Measurements from ENCODE around the gene TAF3. TPM values are rescaled to one million over a fixed set of nuclear protein-coding genes. Genes with fewer than 3 reads are reported as not detected.
A peak's percentile ranks its signal among the peaks of the same experiment; 100 is the strongest.
"Not testable (repeated sequence)": the region's sequence is repeated elsewhere in the genome, so short reads cannot be mapped to it uniquely, and the experiment has no call there.

Gene TAF3
- total RNA-seq, 1 donor from 2014 or later = 2.5 TPM

- no peak for DNase-seq (ENCODE audit: low read depth)
These were observed 148.7 kb downstream of the TAF3 start for GRCh38 chr10:7967035-7967434.

DNA sequence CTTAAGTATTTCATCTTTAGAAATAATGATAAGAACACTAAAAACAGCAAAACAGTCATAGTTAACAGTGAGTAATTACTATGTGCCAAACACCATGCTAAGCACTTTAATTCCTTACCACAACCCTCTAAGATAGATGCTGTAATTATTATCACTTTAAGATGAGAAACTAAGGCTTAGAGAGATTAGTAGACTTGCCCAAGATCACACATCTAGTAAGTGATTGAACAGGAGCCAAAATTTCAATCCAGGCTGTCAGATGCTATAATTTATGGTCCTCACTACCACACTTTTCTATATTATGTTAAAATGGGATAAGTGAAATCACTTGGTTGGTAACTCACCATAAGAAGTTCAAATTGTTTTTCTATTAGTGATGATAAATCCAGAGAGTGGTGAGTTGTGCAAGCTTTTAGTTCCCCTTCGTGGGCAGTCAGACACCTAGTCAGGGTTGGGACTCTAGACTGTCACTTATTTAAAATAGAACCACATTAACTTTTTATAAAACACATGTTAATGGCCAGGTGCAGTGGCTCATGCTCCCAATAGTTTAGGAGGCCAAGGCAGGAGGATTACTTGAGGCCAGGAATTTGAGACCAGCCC is 150.3 kb downstream of the TAF3 start:
- no peak for DNase-seq (ENCODE audit: low read depth)

DNA sequence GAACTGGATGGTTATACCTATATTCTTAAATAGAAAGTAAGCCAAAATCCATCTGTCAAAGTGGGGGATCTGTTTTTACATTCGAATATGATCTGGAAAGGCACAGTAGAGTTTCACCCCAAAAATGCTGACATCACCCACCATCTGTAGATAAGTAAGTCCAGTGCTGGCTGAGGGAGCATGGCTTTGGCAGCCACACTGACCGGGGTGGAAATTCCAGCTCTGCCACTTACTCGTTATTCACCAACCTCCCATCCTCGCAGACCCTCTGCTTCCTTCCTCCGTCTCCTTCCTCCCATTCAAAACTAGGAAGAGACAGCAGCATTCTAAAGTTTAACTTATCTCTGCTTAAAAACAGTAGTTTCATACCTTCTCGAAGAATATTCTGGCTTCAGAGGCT is 151.3 kb downstream of the TAF3 start:
- no peak for DNase-seq (ENCODE audit: low read depth)

GRCh38 chr10:7971949-7972348 is 153.6 kb downstream of the TAF3 start:
- no peak for DNase-seq (ENCODE audit: low read depth)

- no peak for DNase-seq (ENCODE audit: low read depth)
These were observed 154.1 kb downstream of the TAF3 start for GRCh38 chr10:7972367-7972766.

- DNase-seq (ENCODE audit: low read depth) = no peak
These were observed 161.9 kb downstream of the TAF3 start for GRCh38 chr10:7980196-7980595.

DNA sequence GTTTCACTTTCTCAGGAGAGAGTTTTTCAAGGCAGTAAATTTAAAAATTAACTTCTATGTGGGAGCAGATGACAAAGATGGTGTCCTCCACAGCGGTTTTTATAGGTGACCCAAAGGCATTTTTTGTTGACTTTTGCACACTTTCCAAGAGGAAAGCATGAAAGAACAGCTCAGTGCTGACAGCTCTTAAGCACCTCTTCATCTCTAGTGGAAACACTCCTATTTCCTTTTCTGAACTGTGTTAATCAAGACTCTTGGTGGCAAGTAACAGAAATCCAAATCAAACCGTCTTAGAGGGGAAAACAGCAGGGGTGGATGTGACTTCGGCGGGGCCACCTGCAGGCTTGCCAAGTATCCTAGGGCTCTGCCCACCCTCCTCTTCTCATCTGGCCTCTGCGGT is 164.4 kb downstream of the TAF3 start:
- no peak for DNase-seq (ENCODE audit: low read depth)

GRCh38 chr10:7984325-7984724 is 166.0 kb downstream of the TAF3 start:
- DNase-seq (ENCODE audit: low read depth) = no peak

- DNase-seq (ENCODE audit: low read depth) = no peak
These were observed 166.6 kb downstream of the TAF3 start for GRCh38 chr10:7984896-7985295.

GRCh38 chr10:7986851-7987250 is 168.5 kb downstream of the TAF3 start:
- DNase-seq (ENCODE audit: low read depth) = no peak

DNA sequence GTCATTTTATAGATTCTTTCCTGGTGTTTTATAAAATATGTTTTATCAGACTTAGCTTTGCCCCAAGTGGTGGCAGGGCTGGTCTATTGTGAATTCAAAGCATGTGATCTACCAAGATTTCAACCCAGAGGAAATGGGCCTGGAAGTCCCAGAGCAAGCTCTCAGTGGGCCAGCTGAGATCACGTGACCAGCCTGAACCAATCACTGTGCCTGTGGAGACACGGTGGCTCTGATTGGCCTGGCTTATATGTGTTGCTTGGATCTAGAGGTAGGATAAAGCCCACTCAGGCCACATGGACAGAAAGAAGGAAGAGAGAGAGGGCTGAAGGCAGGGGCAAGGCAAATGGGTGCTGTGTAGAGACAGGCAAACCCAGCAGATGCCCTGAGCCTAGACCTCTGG is 170.7 kb downstream of the TAF3 start:
- no peak for DNase-seq (ENCODE audit: low read depth)

DNA sequence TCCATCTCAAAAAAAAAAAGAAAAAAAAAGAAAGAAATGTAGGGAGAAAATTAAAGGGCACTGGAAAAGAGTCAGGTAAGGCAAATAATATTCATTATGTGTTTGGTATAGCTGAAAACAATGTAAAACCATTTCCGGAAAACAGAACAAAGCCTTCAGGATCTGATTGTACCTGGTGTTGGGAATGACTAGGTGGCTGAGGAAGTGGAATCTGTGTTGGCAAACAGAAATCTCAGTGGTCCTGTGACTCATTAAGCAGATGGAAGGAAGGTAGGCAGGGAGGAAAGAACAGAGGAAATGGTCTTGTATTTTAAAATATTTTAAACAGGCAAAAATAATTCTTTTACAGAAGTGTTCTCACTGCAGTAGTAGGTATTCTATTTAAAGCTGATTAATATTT is 180.5 kb downstream of the TAF3 start:
- no peak for DNase-seq (ENCODE audit: low read depth)

DNA sequence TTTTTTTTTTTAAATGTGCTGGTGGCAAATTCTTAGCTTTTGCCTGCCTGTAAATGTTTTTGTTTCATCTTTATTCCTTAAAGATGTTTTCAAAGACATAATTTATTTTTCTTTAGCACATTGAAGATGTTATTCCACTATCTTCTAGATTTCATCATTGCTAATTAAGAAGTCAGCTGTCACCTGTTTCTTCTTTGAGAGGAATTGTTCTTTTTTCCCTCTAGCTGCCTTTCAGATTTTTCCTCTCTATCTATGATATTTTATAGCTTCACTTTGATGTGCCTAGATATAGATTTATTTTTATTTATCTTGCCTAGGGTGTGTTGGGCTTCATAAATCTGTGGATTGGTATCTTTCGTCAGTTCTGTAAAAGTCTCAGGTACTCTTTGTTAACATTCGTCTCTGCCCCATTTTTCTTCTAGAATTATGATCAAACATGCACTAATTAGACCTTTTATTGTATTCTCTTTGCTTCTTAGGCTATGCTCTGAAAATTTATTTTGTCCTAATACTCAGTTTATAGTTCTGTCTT is 186.2 kb downstream of the TAF3 start:
- no peak for DNase-seq (ENCODE audit: low read depth)

DNA sequence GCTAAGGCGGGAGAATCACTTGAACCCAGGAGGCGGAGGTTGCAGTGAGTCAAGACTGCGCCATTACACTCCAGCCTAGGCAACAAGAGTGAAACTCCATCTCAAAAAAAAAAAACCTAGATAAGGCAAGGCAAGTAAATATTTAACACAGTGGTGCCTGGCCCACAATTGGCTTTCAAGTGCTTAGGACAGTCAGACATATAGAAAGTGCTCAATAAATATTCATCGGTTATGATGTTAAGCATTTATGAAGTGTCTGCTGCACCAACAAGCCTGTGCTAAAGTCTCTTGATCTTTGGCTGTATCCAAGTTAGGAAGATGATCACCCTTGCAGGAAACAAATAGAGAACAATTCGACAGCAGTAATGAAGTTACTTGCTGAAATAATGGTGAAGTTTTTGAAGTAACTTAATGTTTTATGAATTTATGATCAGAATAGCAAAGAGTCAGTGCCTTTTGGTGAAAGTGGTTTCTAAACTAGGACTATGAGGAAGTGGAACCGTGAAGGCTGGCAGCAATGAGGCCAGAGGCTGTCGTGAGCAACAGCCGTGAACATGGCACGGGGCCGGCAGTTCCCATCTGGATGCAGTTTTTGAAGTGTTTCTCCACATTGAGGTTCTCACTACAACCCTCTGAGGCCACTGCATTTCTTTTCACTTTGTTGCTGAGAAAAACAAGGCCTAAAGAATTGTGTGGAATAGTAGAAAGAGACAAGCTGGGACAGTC is 188.1 kb downstream of the TAF3 start:
- no peak for DNase-seq (ENCODE audit: low read depth)

DNA sequence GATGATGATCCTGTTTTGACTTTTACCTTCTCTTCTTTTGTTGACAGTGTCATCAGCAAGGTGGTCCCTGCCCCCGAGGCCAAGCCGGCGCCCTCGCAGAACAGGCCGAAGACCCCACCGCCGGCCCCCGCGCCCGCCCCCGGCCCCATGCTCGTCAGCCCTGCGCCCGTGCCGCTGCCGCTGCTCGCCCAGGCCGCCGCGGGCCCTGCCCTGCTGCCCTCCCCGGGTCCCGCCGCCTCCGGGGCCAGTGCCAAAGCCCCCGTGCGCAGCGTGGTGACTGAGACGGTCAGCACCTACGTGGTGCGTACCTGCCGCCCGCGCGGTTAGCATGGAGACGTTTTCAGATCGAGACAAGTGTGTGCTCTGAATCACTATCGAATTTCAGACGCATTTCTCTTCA is 190.7 kb downstream of the TAF3 start:
- DNase-seq (ENCODE audit: low read depth) = no peak

GRCh38 chr10:8013006-8013405 is 194.7 kb downstream of the TAF3 start:
- DNase-seq (ENCODE audit: low read depth) = peak; percentile 56

- no peak for DNase-seq (ENCODE audit: low read depth)
These were observed 195.3 kb downstream of the TAF3 start for GRCh38 chr10:8013619-8014018.

DNA sequence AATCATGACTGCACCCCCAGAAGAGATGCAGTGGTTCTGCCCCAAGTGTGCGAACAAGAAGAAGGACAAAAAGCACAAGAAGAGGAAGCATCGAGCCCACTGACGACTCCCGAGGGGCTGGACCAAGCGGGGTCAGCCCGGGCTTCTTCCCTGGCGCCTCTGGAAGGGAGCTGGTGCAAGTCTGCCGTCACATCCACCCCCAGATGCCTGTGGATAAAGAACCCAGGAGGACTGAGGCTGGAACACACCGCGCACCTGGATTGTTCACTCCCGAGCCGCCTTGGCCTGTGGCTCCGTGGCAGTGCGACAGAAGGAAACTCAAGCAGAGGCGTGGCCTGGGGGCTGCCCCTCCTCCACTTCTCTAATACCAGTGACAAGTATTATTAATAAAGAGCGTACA is 196.3 kb downstream of the TAF3 start:
- no peak for DNase-seq (ENCODE audit: low read depth)

- DNase-seq (ENCODE audit: low read depth) = no peak
These were observed 199.0 kb downstream of the TAF3 start for GRCh38 chr10:8017277-8017676.

GRCh38 chr10:8023321-8023720 is 205.0 kb downstream of the TAF3 start:
- no peak for DNase-seq (ENCODE audit: low read depth)

DNA sequence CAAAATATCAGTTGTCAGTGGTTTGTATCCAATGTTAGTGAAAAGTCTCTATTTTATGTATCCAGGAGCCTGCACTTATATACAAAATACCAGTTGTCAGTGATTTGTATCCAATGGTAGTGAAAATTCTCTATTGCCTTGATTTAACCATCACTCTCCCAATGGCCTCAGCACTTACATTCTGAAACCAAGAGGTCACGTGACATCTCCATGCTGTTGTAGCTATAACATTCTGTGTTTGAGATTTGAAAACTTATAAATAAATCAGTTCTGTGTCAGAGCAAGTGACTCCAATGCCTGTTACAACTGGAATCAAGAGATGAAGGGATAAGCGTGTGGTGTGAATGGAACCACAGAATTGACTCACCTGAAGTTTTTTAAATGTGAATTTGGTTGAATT is 205.5 kb downstream of the TAF3 start:
- no peak for DNase-seq (ENCODE audit: low read depth)

GRCh38 chr10:8026349-8027259 is 208.3 kb downstream of the TAF3 start:
- no peak for DNase-seq (ENCODE audit: low read depth)

DNA sequence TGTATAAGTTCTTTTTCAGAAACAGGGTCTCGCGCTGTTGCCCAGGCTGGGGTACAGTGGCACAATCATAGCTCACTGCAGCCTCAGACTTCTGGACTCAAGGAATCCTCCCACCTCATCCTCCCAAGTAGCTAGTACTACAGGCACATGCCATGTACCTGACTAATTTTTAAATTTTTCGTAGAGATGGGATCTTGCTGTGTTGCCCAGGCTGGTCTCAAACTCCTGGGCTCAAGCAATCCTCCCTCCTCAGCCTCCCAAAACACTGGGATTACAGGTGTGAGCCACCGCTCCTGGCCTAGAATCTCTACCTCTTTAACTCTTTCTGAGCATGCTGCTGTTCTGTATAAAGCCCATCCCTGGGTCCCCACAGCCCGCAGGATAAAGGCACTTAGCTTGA is 212.9 kb downstream of the TAF3 start:
- not testable (repeated sequence) for DNase-seq (ENCODE audit: low read depth)

Measured in renal cortical epithelial cell (primary cell).